Activated CD4-positive, alpha-beta T cell treated with anti-CD3 and anti-CD28 coated beads, Interleukin-2, amount 50 U/mL, for 24 hours (primary cell): Measurements from ENCODE around the gene MALRD1.

Experiments used
- DNase-seq, 2 donors: peaks; one replicate each; pipeline ENCODE4 v3.0.0-alpha.2; 2020; ENCODE audit warnings: low read depth in 1 of 2, low spot score in 1 of 2

MALRD1 gene

DNA sequence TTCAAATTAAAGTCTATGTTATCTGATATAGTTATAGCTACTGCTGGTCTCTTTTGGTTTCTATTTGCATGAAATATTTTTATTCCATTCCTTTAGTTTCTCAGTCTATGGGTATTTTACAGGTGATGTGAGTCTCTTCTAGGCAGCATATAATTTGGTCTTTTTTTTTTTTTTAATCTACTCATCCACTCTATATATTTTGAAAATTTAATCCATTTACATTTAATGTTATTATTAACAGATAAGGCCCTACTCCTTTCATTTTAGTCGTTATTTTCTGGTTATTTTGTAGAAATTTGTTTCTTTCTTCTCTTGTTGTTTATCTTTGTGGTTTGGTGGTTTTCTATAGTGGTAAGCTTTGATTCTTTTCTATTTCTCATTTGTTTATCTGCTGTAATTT, 58.8 kb downstream of the MALRD1 start:
- DNase-seq: no peak

DNA sequence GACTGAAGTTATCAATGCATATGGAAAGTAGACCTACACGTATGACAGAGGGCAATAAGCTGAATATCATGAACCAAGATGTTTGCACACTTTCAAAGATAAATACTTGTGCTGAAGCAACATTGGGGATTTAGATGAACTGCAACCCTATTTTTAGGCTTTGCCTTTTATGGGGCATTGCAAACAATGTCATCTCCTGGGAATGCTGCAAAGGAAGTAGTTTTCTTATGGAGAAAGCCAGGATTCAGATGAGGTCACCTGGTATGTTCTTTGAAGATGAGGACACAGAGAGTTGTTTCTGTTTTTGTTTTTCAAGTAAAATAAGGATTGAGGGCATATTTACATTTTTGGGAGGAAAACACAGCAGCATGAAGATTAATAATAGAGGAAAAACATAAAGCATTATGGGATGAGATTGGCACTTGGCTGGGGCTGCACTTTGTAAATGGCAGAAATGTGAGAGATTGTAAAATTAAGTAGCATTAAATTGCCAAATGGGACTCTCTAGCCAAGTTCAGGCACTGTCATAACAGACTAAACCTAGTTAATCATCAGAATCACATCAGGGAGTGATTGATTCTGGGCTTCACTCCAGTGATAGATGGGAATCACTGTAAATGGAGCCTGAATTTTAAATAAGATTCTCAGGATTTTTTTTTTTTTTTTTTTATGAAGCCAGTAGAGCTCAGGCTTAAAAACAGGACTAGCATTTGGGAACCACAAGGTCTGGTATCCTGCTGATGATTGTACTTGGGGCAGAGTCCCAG, 63.1 kb downstream of the MALRD1 start:
- DNase-seq: no peak

GRCh38 chr10:19117438-19117837, 68.8 kb downstream of the MALRD1 start:
- no peak for DNase-seq

- no peak for DNase-seq
Observed at GRCh38 chr10:19119191-19119590, 70.6 kb downstream of the MALRD1 start.

DNA sequence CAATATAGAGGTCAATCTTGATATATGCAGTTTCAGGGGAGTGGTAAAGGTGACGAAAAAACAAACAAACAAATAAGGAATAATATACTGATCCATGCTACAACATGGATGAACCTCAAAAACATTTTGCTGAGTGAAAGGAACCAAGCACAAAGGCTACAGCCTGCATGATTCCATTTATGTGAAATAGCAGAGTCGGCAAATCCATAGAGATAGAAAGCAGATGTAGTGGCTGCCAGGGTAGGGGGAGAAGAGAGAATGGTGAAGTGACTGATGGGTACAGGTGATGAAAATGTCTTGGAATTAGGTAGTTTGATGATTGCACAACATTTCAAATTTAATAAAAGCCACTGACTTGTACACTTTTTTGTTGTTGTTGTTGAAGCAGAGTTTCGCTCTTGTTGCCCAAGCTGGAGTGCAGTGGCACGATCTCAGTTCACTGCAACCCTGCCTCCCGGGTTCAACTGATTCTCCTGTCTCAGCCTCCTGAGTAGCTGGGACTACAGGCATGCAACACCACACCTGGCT, 71.8 kb downstream of the MALRD1 start:
- no peak for DNase-seq

GRCh38 chr10:19133992-19134391, 85.4 kb downstream of the MALRD1 start:
- no peak for DNase-seq

DNA sequence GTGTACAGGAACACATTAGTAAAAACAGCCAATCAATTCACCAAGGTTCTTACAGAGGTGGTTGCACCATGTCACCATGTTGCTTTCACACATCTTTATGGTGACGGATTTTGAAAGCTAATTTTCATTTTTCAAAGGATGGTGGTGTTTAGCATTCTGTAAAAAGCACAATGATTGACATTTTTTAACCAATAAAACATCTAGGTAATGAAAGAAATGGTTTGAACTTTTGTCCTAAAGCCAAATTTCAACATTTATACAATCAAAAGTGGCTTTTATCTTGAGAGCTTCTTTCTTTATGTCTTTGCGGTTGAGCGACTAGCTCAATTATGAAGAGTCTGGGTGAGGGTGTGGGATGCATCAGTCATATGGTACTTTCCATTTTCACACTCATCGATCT, 94.4 kb downstream of the MALRD1 start:
- DNase-seq: no peak

GRCh38 chr10:19144206-19144605, 95.6 kb downstream of the MALRD1 start:
- no peak for DNase-seq

DNA sequence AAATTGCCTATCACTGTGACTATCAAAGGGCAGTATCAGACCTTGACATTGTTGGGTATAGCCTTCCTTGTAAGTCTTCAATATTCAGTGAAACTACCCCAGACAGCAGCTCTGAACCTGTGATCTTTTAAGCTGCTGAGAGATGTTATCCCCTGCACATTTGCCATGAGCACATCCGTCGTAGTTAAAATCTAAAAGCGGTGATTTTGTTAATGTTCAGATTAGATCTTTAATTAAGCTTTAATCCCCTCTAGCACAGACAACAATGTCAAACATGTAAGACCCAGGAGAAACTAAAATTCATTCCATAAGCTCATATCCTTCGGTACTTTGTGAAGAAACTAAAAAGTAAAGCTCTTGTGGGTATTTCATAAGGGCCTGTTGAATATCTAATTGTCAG, 105.8 kb downstream of the MALRD1 start:
- DNase-seq: no peak

DNA sequence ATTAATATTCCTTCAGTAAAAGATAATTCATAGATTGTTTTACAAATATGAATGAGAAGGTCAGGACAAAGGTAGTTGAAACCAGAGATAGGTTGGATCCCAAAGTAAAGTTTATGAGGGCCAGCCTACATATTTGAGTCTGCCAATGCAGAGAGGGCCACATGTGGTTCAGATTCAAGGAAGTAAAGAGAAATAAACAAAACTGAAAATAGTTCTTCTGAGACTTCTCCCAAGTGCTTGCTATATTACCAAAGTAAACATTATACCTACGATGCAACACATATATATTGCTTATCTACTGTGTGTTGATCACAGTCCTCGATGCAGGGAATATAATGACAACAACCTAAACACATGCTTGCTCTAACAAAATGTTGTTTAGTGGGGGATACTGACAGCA, 109.8 kb downstream of the MALRD1 start:
- no peak for DNase-seq

GRCh38 chr10:19158870-19159269, 110.3 kb downstream of the MALRD1 start:
- DNase-seq: no peak

DNA sequence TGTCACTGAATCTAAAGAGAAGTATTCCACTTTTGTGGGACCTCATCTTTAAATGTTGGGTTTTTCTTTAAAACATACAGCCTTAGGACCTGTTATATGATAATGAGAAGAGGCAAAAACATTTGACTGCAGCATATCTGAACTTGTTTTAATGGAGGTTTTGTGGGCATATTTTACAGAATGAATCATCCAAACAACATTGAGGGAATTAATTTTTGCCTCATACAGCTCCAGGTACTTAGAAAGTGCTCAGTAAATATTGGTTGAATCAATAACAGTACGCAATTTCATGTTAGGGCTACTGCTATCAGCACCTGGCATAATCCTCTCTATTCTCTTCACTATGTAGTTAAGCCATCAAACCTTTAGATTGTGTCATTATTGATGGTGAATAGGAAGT, 115.9 kb downstream of the MALRD1 start:
- no peak for DNase-seq

- no peak for DNase-seq
Observed at GRCh38 chr10:19168584-19168983, 120.0 kb downstream of the MALRD1 start.

- DNase-seq: no peak
Observed at GRCh38 chr10:19169041-19169440, 120.4 kb downstream of the MALRD1 start.

GRCh38 chr10:19169684-19170083, 121.1 kb downstream of the MALRD1 start:
- DNase-seq: no peak

- DNase-seq: no peak
Observed at GRCh38 chr10:19178675-19179074, 130.1 kb downstream of the MALRD1 start.

- no peak for DNase-seq
Observed at GRCh38 chr10:19184891-19185290, 136.3 kb downstream of the MALRD1 start.

- no peak for DNase-seq
Observed at GRCh38 chr10:19194866-19195265, 146.3 kb downstream of the MALRD1 start.

DNA sequence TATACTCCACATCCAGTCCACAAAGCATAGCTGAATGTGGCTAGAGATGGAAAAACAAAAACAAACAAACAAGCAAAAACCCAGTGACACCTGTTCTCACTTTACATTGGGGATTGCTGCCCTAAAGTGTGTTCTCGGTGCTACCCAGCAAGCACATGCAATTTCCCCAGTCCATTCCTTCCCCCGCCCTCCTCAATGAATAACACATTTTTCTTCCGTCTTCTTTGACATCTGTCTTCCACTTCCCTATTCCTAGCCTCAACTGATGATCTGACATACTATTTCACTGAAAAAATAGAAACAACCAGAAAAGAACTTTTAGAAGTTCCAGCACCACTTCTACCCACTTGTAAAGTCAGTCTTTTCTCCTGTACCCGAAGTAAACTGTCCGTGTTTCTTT, 147.1 kb downstream of the MALRD1 start:
- DNase-seq: no peak

DNA sequence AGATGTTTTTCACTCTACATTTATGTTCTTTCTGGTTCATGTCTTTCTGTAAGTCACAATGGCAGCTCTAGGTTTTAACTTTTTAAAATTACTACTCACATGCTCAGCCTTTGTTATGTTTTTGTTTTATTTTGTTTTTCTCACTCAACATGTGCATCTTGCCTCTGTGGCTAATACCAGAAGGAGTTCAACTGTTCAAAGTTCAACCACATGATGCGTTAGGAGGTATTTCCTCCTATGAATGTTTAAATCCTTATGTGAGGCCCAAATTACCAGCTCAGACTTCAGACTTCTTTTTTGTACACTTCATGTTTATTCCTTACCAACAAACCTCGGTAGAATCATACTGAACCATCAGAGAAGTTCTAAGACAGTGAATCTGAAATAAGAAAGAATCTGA, 151.6 kb downstream of the MALRD1 start:
- no peak for DNase-seq

DNA sequence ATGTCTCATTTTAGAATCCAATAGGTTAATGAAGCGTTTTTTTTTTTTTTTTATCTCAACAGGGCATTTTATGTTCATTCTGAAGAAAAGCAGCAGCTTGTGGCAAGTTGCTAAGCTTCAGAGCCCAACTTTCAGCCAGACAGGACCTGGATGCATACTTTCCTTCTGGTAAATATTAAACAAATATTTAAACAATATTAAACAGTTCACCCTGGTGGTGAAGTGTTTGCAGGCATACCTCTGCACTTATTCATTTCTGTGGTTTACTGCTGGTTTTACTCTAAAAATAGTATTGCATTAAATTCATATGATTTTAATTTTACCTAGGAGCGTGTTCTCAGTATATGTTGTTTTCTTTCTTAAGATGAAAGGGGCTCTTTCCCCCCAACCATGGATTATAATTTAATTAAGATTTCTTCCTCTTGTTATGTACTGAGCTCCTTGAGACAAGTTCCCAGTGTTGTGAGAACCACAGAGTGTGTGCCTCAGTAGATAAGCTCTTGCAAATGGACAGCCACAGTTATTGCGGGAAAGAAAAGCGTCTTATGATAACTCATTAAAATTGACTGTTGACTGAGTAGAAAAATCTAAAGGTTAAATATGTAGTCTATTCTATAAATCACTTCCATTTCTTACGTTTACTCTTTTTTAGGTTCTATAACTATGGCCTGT, 155.8 kb downstream of the MALRD1 start:
- DNase-seq: no peak

- DNase-seq: no peak
Observed at GRCh38 chr10:19209319-19209718, 160.7 kb downstream of the MALRD1 start.

GRCh38 chr10:19212590-19212989, 164.0 kb downstream of the MALRD1 start:
- no peak for DNase-seq
